IMR-90 (cell line): ENCODE measurements around the gene SCYL3. TPM values are rescaled to one million over a fixed set of nuclear protein-coding genes. Genes with fewer than 3 reads are reported as not detected.
A peak's percentile ranks its signal among the peaks of the same experiment; 100 is the strongest.

Experiments
- ATAC-seq: fragments of 200-7000 bp; cut with Tn5 transposase; 2 replicates; pipeline ENCODE4 v1.9.1; 2020; ENCODE audit warnings: low read depth, mild to moderate bottlenecking, moderate library complexity
- BruUV-seq: library from RNA; stranded (reverse); fragments of 400-500 nt; replicated peaks from 2 replicates; lab custom pipeline; 2021; lab: Mats Ljungman, UMichigan
- CTCF ChIA-PET: fragments of 300-600 bp; formaldehyde crosslinking; extraction: SDS; loops from one replicate; lab custom pipeline; 2021; ENCODE audit warnings: antibody characterized with exemption; lab: Yijun Ruan, JAX
- POLR2A ChIA-PET: fragments of 300-600 bp; sonication (Branson Sonifier 250); formaldehyde crosslinking; loops from one replicate; lab custom pipeline; 2022; ENCODE audit warnings: antibody characterized with exemption; ENCODE audit not compliant: unreplicated experiment; lab: Charles Lee
- DNase-seq: peaks from one replicate; pipeline ENCODE4 v3.0.0; 2013
- H2AFZ ChIP-seq: replicated peaks from 2 replicates; pipeline ENCODE3; 2013; ENCODE audit warnings: low read length, mild to moderate bottlenecking; ENCODE audit not compliant: poor library complexity
- H2AK5ac ChIP-seq: 2 replicates; pipeline ENCODE4 v1.6.1; 2013; ENCODE audit warnings: low read depth, low read length, inconsistent platforms
- H2AK9ac ChIP-seq: replicated peaks from 2 replicates; pipeline ENCODE3; 2013; ENCODE audit warnings: mild to moderate bottlenecking, low read depth, low read length, moderate library complexity; ENCODE audit not compliant: poor library complexity
- H2BK120ac ChIP-seq: 2 replicates; pipeline ENCODE4 v1.6.1; 2013; ENCODE audit warnings: low read depth, low read length, inconsistent platforms
- H2BK15ac ChIP-seq: 3 replicates; pipeline ENCODE4 v1.6.1; 2013; ENCODE audit warnings: low read depth, low read length, inconsistent platforms
- H2BK20ac ChIP-seq: 2 replicates; pipeline ENCODE4 v1.6.1; 2013; ENCODE audit warnings: low read depth, mild to moderate bottlenecking, inconsistent platforms, low read length, moderate library complexity
- H2BK5ac ChIP-seq: 2 replicates; pipeline ENCODE4 v1.6.1; 2013; ENCODE audit warnings: mild to moderate bottlenecking, low read depth, low read length, inconsistent platforms; ENCODE audit not compliant: poor library complexity, severe bottlenecking
- H3K14ac ChIP-seq: replicated peaks from 2 replicates; pipeline ENCODE4 v1.6.1; 2013; ENCODE audit warnings: low read depth, low read length, inconsistent platforms
- H3K18ac ChIP-seq: 2 replicates; pipeline ENCODE4 v1.6.1; 2013; ENCODE audit warnings: low read depth, low read length, control low read depth
- H3K23ac ChIP-seq: 2 replicates; pipeline ENCODE4 v1.6.1; 2013; ENCODE audit warnings: low read depth, low read length, inconsistent platforms
- H3K27ac ChIP-seq: 2 replicates; pipeline ENCODE4 v1.5.1; 2013; ENCODE audit warnings: mild to moderate bottlenecking, control low read depth, low read length; ENCODE audit not compliant: insufficient read depth
- H3K27me3 ChIP-seq: 2 replicates; pipeline ENCODE4 v1.6.1; 2013; ENCODE audit warnings: low read length; ENCODE audit not compliant: control insufficient read depth, insufficient read depth
- H3K36me3 ChIP-seq: 2 replicates; pipeline ENCODE4 v1.6.1; 2013; ENCODE audit warnings: low read length, mixed read lengths; ENCODE audit not compliant: control insufficient read depth, insufficient read depth
- H3K4ac ChIP-seq: 2 replicates; pipeline ENCODE4 v1.6.1; 2013; ENCODE audit warnings: low read depth, low read length, inconsistent platforms
- H3K4me1 ChIP-seq: 2 replicates; pipeline ENCODE4 v1.6.1; 2013; ENCODE audit warnings: low read length, mixed read lengths; ENCODE audit not compliant: control insufficient read depth, insufficient read depth
- H3K4me2 ChIP-seq: 2 replicates; pipeline ENCODE4 v1.6.1; 2013; ENCODE audit warnings: low read depth, mild to moderate bottlenecking, control low read depth, low read length, moderate library complexity
- H3K4me3 ChIP-seq: 2 replicates; pipeline ENCODE4 v1.5.1; 2013; ENCODE audit warnings: low read depth, mild to moderate bottlenecking, control low read depth, low read length, moderate library complexity; ENCODE audit not compliant: insufficient read depth
- H3K56ac ChIP-seq: 2 replicates; pipeline ENCODE4 v1.6.1; 2013; ENCODE audit warnings: low read length, inconsistent platforms; ENCODE audit not compliant: insufficient read depth; ENCODE audit errors: extremely low read depth
- H3K79me1 ChIP-seq, 2 experiments: 2 replicates each; pipeline ENCODE4 v1.6.1; 2013; ENCODE audit warnings: low read length in 2 of 2, inconsistent platforms in 1 of 2, low read depth in 1 of 2
- H3K9ac ChIP-seq: 2 replicates; pipeline ENCODE4 v1.6.1; 2013; ENCODE audit warnings: low read depth, low read length, control low read depth
- H3K9me1 ChIP-seq: 2 replicates; pipeline ENCODE4 v1.6.1; 2013; ENCODE audit warnings: low read length, inconsistent platforms; ENCODE audit not compliant: insufficient read depth
- H3K9me3 ChIP-seq: 2 replicates; pipeline ENCODE4 v1.6.1; 2013; ENCODE audit warnings: low read length; ENCODE audit not compliant: control insufficient read depth, insufficient read depth
- H4K20me1 ChIP-seq: 2 replicates; pipeline ENCODE4 v1.6.1; 2013; ENCODE audit warnings: low read length, inconsistent platforms; ENCODE audit not compliant: insufficient read depth
- H4K5ac ChIP-seq: 2 replicates; pipeline ENCODE4 v1.6.1; 2013; ENCODE audit warnings: mild to moderate bottlenecking, low read depth, low read length, control low read depth
- H4K8ac ChIP-seq, 2 experiments: 2 replicates each; pipeline ENCODE4 v1.6.1; 2013; ENCODE audit warnings: low read depth in 2 of 2, low read length in 2 of 2, control low read depth in 1 of 2, inconsistent platforms in 1 of 2
- H4K91ac ChIP-seq: 2 replicates; pipeline ENCODE4 v1.6.1; 2013; ENCODE audit warnings: low read depth, low read length, inconsistent platforms; ENCODE audit not compliant: insufficient read depth
- CEBPB ChIP-seq: IDR thresholded peaks from 2 replicates; pipeline ENCODE4 v1.6.1; 2012; ENCODE audit warnings: low read depth, low read length, improper control_type of control experiment
- MAFK ChIP-seq: IDR thresholded peaks from 2 replicates; pipeline ENCODE4 v1.6.1; 2012; ENCODE audit warnings: low read depth, low read length, improper control_type of control experiment
- WGBS, 2 experiments: methylation state at CpG; one replicate each; pipeline versions ENCODE4 v1.1.5 to v1.1.7; 2013; ENCODE audit warnings: missing lambda C conversion rate in 2 of 2; ENCODE audit not compliant: insufficient read length in 1 of 2; ENCODE audit errors: extremely low coverage in 2 of 2; 5-methylcytosine and 5-hydroxymethylcytosine counted together
- dilution Hi-C: fragments of 300-500 bp; cut with HindIII; formaldehyde crosslinking; loops from one replicate; pipeline ENCODE4 v1.14.3; 2018; ENCODE audit warnings: low sequenced_read_pairs; ENCODE audit not compliant: unreplicated experiment
- in situ Hi-C: fragments of 300-500 bp; cut with MboI; formaldehyde crosslinking; loops from 3 replicates; pipeline ENCODE4 v1.14.3; 2019; ENCODE audit warnings: low sequenced_read_pairs, inconsistent platforms, mixed read lengths
- intact Hi-C: fragments of 100-400 bp; cut with micrococcal nuclease; formaldehyde crosslinking; loops from 2 replicates; pipeline ENCODE4 v1.10.0; 2022
- polyA plus RNA-seq, 3 experiments: library from polyadenylated mRNA; depleted of rRNA; stranded (reverse); fragments of >200 nt; gene quantifications; 2 replicates each; pipeline ENCODE4 v1.2.3, GENCODE V29; 2012; ENCODE audit warnings: low replicate concordance in 1 of 3
- total RNA-seq: library from RNA; depleted of rRNA; stranded (reverse); fragments of >200 nt; gene quantifications from 2 replicates; pipeline ENCODE4 v1.2.3, GENCODE V29; 2012

SCYL3 gene
- total and polyA plus RNA-seq, 2 of the 4 experiments (the other 2 are of a cell fraction) = 3.9 to 8.4 TPM

GRCh38 chr1:169885207-169885606 is 8.5 kb downstream of the SCYL3 start:
- Histone ChIP-seq H2AK9ac (no peak overlapping the region), H3K4me3 (no peak overlapping the region), H3K36me3 (peaks cover 19% of the 10 kb centered on the region), H3K27me3 (no peaks in the 10 kb centered on the region), H3K9me3 (no peaks in the 10 kb centered on the region), H3K4me2 (no peak overlapping the region), H3K56ac (no peak overlapping the region), H4K91ac (no peak overlapping the region), H2BK20ac (no peak overlapping the region), H3K9me1 (peaks cover 6% of the 10 kb centered on the region; the same call in 1 of the 2 replicates), H2BK5ac (no peak overlapping the region), H2AK5ac (no peak overlapping the region), H2AFZ (no peak overlapping the region), H2BK15ac (no peak overlapping the region), H3K9ac (no peak overlapping the region), H3K4ac (no peak overlapping the region), H3K79me1 (peaks cover 21 to 22% of the 10 kb centered on the region in 2 experiments; a peak in 3 of 4 replicates), H3K23ac (no peak overlapping the region), H3K18ac (no peak overlapping the region), H4K5ac (no peak overlapping the region), H3K27ac (no peak overlapping the region), H3K14ac (no peak overlapping the region), H4K8ac (no peak overlapping the region), H4K20me1 (no peaks in the 10 kb centered on the region; the same call in 1 of the 2 replicates), H3K4me1 (peaks cover 4% of the 10 kb centered on the region), H2BK120ac (no peak overlapping the region)
- intact Hi-C loops (no loop called here), dilution Hi-C loops (no loop called here), in situ Hi-C loops (no loop called here)
- WGBS, 2 experiments = no CpG with 5 or more reads among the region's 2 CpGs
- no TSS peak for BruUV-seq
- TF ChIP-seq MAFK = peak; percentile 84
- TF ChIP-seq CEBPB = no peak
- no peak for ATAC-seq
- ChIA-PET POLR2A (no interaction called here), CTCF (no interaction called here)
- DNase-seq = peak; percentile 24
